Keratinocyte (primary cell): Measurements from ENCODE around the gene BAZ2B. TPM values are rescaled to one million over a fixed set of nuclear protein-coding genes. Genes with fewer than 3 reads are reported as not detected.

Experiments
- DNase-seq: peaks from one replicate; pipeline ENCODE4 v3.0.0-alpha.2; 2011; ENCODE audit warnings: low read depth, missing footprints, low spot score
- FAIRE-seq: peaks from 2 replicates; lab custom pipeline; 2011; peaks lifted over from hg19 to GRCh38; lab: Jason Lieb, UNC
- H2AFZ ChIP-seq: 2 replicates; pipeline ENCODE4 v1.6.0; 2012; ENCODE audit warnings: low read length, control low read depth, inconsistent platforms; ENCODE audit not compliant: control insufficient read depth
- H3K27ac ChIP-seq: 2 replicates; pipeline ENCODE4 v1.5.1; 2011; ENCODE audit warnings: low read length; ENCODE audit not compliant: control insufficient read depth, insufficient read depth
- H3K27me3 ChIP-seq: 3 replicates; pipeline ENCODE4 v1.6.0; 2011; ENCODE audit warnings: low read length; ENCODE audit not compliant: control insufficient read depth, insufficient read depth; ENCODE audit errors: extremely low read depth
- H3K36me3 ChIP-seq, 2 experiments: 2 replicates in 1 of 2; 3 replicates in 1 of 2; pipeline ENCODE4 v1.5.1; 2011; ENCODE audit warnings: low read length in 2 of 2, mild to moderate bottlenecking in 1 of 2; ENCODE audit not compliant: control insufficient read depth in 2 of 2, insufficient read depth in 2 of 2; ENCODE audit errors: extremely low read depth in 1 of 2
- H3K4me1 ChIP-seq: 3 replicates; pipeline ENCODE4 v1.5.1; 2011; ENCODE audit warnings: low read length; ENCODE audit not compliant: control insufficient read depth, insufficient read depth; ENCODE audit errors: extremely low read depth
- H3K4me2 ChIP-seq: 3 replicates; pipeline ENCODE4 v1.6.0; 2011; ENCODE audit warnings: low read depth, low read length; ENCODE audit not compliant: control insufficient read depth, insufficient read depth; ENCODE audit errors: extremely low read depth
- H3K4me3 ChIP-seq, 3 experiments: fragments of 200-600 bp in 1 of 3; sonication (generic) in 1 of 3; 2 replicates in 2 of 3; 3 replicates in 1 of 3; pipeline ENCODE4 v1.5.1; 2011 to 2016; ENCODE audit warnings: low read length in 3 of 3, mild to moderate bottlenecking in 3 of 3, control low read depth in 2 of 3, inconsistent platforms in 1 of 3, low read depth in 1 of 3, mixed read lengths in 1 of 3, mixed run types in 1 of 3, moderate library complexity in 1 of 3; ENCODE audit not compliant: control insufficient read depth in 2 of 3, insufficient read depth in 2 of 3; ENCODE audit errors: extremely low read depth in 1 of 3
- H3K79me2 ChIP-seq: 2 replicates; pipeline ENCODE4 v1.6.0; 2012; ENCODE audit warnings: low read length; ENCODE audit not compliant: control insufficient read depth, insufficient read depth
- H3K9ac ChIP-seq: 3 replicates; pipeline ENCODE4 v1.6.0; 2011; ENCODE audit warnings: low read length; ENCODE audit not compliant: control insufficient read depth, insufficient read depth; ENCODE audit errors: extremely low read depth
- H3K9me1 ChIP-seq: 3 replicates; pipeline ENCODE4 v1.6.0; 2011; ENCODE audit warnings: low read length; ENCODE audit not compliant: control insufficient read depth, insufficient read depth; ENCODE audit errors: extremely low read depth
- H3K9me3 ChIP-seq: 2 replicates; pipeline ENCODE4 v1.5.1; 2012; ENCODE audit warnings: low read depth, low read length; ENCODE audit not compliant: control insufficient read depth
- H4K20me1 ChIP-seq: 3 replicates; pipeline ENCODE4 v1.6.0; 2011; ENCODE audit warnings: low read length; ENCODE audit not compliant: control insufficient read depth, insufficient read depth; ENCODE audit errors: extremely low read depth
- EZH2 ChIP-seq: IDR thresholded peaks from one replicate; pipeline ENCODE4 v1.6.1; 2012; ENCODE audit warnings: inconsistent platforms, mild to moderate bottlenecking, low read length, moderate library complexity
- dilution Hi-C: fragments of 300-500 bp; cut with MboI; formaldehyde crosslinking; loops from one replicate; pipeline ENCODE4 v1.7.0; 2020; ENCODE audit warnings: low sequenced_read_pairs; ENCODE audit not compliant: extremely low pct_ligation_motif_present
- polyA plus RNA-seq, 5 experiments: library from polyadenylated mRNA; depleted of rRNA in 3 of 5; stranded (reverse) in 3 of 5; stranded (forward) in 1 of 5; unstranded in 1 of 5; fragments of >200 nt; gene quantifications; 1 replicate in 1 of 5; 2 replicates in 3 of 5; 3 replicates in 1 of 5; pipeline versions ENCODE4 v1.2.1 to v1.2.3, GENCODE V29; 2011 to 2012; ENCODE audit warnings: missing spikeins in 2 of 5, low read depth in 1 of 5, low replicate concordance in 1 of 5
- TF ChIP-seq, protein P1 (sequence below), 3 experiments: IDR thresholded peaks in 1 of 3; conservative IDR thresholded peaks in 1 of 3; optimal IDR thresholded peaks in 1 of 3; 2 replicates in 2 of 3; 3 replicates in 1 of 3; pipeline versions ENCODE3 to v1.5.1; 2011; ENCODE audit warnings: low read length in 3 of 3, mild to moderate bottlenecking in 3 of 3, moderate library complexity in 2 of 3, control low read depth in 1 of 3, inconsistent platforms in 1 of 3; ENCODE audit not compliant: insufficient read depth in 2 of 3; ENCODE audit errors: extremely low read depth in 1 of 3

The BAZ2B gene
- polyA plus RNA-seq, 1 donor (not counting 4 experiments of a cell fraction or from before 2014, with no cell fraction given) = 27.0 TPM

DNA sequence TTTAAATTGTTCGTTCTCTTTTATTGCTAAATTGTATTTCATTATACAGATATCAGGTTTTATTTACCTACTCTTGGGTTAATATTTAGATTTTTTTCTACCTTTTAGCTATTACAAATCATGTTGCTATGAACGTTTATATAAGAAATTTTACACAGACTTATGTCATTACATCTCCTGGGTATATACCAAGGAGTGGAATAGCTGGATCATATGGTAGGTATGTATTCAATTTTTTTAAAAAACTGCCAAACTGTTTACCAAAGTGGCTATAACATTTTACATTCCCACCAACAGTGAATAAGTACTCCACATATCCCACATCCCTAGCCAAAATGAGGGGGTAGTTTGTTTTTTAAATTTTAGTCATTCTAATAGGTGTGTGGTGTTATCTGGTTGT, 32.3 kb upstream of the BAZ2B start:
- TF ChIP-seq EZH2 = no peak
- TF ChIP-seq, protein P1, sequence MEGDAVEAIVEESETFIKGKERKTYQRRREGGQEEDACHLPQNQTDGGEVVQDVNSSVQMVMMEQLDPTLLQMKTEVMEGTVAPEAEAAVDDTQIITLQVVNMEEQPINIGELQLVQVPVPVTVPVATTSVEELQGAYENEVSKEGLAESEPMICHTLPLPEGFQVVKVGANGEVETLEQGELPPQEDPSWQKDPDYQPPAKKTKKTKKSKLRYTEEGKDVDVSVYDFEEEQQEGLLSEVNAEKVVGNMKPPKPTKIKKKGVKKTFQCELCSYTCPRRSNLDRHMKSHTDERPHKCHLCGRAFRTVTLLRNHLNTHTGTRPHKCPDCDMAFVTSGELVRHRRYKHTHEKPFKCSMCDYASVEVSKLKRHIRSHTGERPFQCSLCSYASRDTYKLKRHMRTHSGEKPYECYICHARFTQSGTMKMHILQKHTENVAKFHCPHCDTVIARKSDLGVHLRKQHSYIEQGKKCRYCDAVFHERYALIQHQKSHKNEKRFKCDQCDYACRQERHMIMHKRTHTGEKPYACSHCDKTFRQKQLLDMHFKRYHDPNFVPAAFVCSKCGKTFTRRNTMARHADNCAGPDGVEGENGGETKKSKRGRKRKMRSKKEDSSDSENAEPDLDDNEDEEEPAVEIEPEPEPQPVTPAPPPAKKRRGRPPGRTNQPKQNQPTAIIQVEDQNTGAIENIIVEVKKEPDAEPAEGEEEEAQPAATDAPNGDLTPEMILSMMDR (optimal IDR thresholded peaks at IDR 0.05 in 1 of 3, IDR thresholded peaks at IDR 0.05 in 1 of 3, conservative IDR thresholded peaks at IDR 0.05 in 1 of 3; ENCODE audit: extremely low read depth in 1 of 3, insufficient read depth in 2 of 3, low read length in 3 of 3) = no peak
- Histone ChIP-seq H3K27ac (no peak overlapping the region), H3K36me3 (no peaks in the 10 kb centered on the region), H3K4me3 (no peak overlapping the region), H4K20me1 (no peaks in the 10 kb centered on the region), H3K4me1 (no peaks in the 10 kb centered on the region), H3K4me2 (no peak overlapping the region), H3K79me2 (no peaks in the 10 kb centered on the region), H3K9me3 (no peaks in the 10 kb centered on the region), H3K27me3 (no peaks in the 10 kb centered on the region), H3K9me1 (no peaks in the 10 kb centered on the region), H3K9ac (no peak overlapping the region), H2AFZ (no peak overlapping the region)
- FAIRE-seq = no peak
- DNase-seq = no peak
- dilution Hi-C loops = no loop called here

- no peak for TF ChIP-seq EZH2
- H4K20me1 ChIP-seq = no peaks in the 10 kb centered on the region
- dilution Hi-C loops = no loop called here
- no peak overlapping the region for H3K27ac ChIP-seq
- H3K79me2 ChIP-seq = no peaks in the 10 kb centered on the region
- no peak overlapping the region for H3K4me3 ChIP-seq
- H2AFZ ChIP-seq = no peak overlapping the region
- H3K36me3 ChIP-seq = no peaks in the 10 kb centered on the region
- no peaks in the 10 kb centered on the region for H3K9me1 ChIP-seq
- no peaks in the 10 kb centered on the region for H3K4me1 ChIP-seq
- no peak overlapping the region for H3K9ac ChIP-seq
- H3K27me3 ChIP-seq = no peaks in the 10 kb centered on the region
- no peaks in the 10 kb centered on the region for H3K9me3 ChIP-seq
- DNase-seq = no peak
- no peak for FAIRE-seq
- no peak overlapping the region for H3K4me2 ChIP-seq
These were observed 31.3 kb upstream of the BAZ2B start for GRCh38 chr2:159647667-159648066.

DNA sequence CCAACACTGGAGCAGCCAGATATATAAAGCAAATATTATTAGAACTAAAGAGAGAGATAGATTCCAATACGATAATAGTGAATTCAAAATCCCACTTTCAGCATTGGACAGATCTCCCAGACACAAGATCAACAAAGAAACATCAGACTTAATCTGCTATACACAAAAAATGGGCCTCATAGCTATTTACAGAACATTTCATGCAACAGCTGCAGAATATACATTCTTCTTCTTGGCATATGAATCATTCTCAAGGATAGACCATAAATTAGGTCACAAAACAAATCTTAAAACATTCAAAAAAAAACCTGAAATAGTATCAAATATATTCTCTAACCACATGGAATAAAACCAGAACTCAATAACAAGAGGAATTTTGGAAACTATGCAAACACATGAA, 23.8 kb upstream of the BAZ2B start:
- FAIRE-seq (no peak), DNase-seq (no peak)
- Histone ChIP-seq H3K9me3 (no peaks in the 10 kb centered on the region), H3K79me2 (no peaks in the 10 kb centered on the region), H4K20me1 (no peaks in the 10 kb centered on the region), H2AFZ (no peak overlapping the region), H3K9ac (no peak overlapping the region), H3K4me3 (no peak overlapping the region), H3K9me1 (no peaks in the 10 kb centered on the region), H3K27ac (no peak overlapping the region), H3K36me3 (no peaks in the 10 kb centered on the region), H3K27me3 (no peaks in the 10 kb centered on the region), H3K4me2 (no peak overlapping the region), H3K4me1 (peaks cover 20% of the 10 kb centered on the region)
- dilution Hi-C loops = no loop called here
- TF ChIP-seq, protein P1 (optimal IDR thresholded peaks at IDR 0.05 in 1 of 3, IDR thresholded peaks at IDR 0.05 in 1 of 3, conservative IDR thresholded peaks at IDR 0.05 in 1 of 3; ENCODE audit: extremely low read depth in 1 of 3, insufficient read depth in 2 of 3, low read length in 3 of 3) = no peak
- no peak for TF ChIP-seq EZH2
